OCI-LY1 (cell line): ENCODE measurements around the gene KIF21A.

Source experiments
- H2AFZ ChIP-seq: fragments of 200-600 bp; sonication (generic), shearing (Covaris generic); 2 replicates; pipeline ENCODE4 v1.6.0; 2014; ENCODE audit warnings: antibody characterized with exemption, mild to moderate bottlenecking, low read length
- H3F3A ChIP-seq: fragments of 200-600 bp; sonication (generic), shearing (Covaris generic); 2 replicates; pipeline ENCODE4 v1.6.0; 2014; ENCODE audit warnings: mild to moderate bottlenecking, antibody characterized with exemption, low read length, moderate library complexity; ENCODE audit not compliant: insufficient read depth
- H3K27ac ChIP-seq: fragments of 200-600 bp; sonication (generic); 2 replicates; pipeline ENCODE4 v1.5.1; 2014; ENCODE audit warnings: low read length, mixed run types, mild to moderate bottlenecking, low read depth; ENCODE audit not compliant: poor library complexity, severe bottlenecking
- H3K27me3 ChIP-seq: fragments of 200-600 bp; sonication (generic); 2 replicates; pipeline ENCODE4 v1.6.0; 2014; ENCODE audit warnings: antibody characterized with exemption, mild to moderate bottlenecking, low read length, moderate library complexity; ENCODE audit not compliant: insufficient read depth
- H3K36me3 ChIP-seq: fragments of 200-600 bp; sonication (generic); 2 replicates; pipeline ENCODE4 v1.6.1; 2014; ENCODE audit warnings: mild to moderate bottlenecking, antibody characterized with exemption, low read length, moderate library complexity, mixed read lengths; ENCODE audit not compliant: insufficient read depth
- H3K4me1 ChIP-seq: fragments of 200-600 bp; sonication (generic); 2 replicates; pipeline ENCODE4 v1.5.1; 2014; ENCODE audit warnings: mild to moderate bottlenecking, low read length, moderate library complexity; ENCODE audit not compliant: insufficient read depth, severe bottlenecking
- H3K4me2 ChIP-seq: fragments of 200-600 bp; sonication (generic), shearing (Covaris generic); 2 replicates; pipeline ENCODE4 v1.6.1; 2014; ENCODE audit warnings: low read length
- H3K4me3 ChIP-seq: fragments of 200-600 bp; sonication (generic); 2 replicates; pipeline ENCODE4 v1.5.1; 2014; ENCODE audit warnings: low read length, low read depth, mild to moderate bottlenecking, mixed read lengths; ENCODE audit not compliant: poor library complexity, severe bottlenecking
- H3K79me2 ChIP-seq: fragments of 200-600 bp; shearing (Covaris generic); 2 replicates; pipeline ENCODE4 v1.6.1; 2016; ENCODE audit warnings: mixed run types, low read length, mixed read lengths; ENCODE audit not compliant: insufficient read depth
- H3K9ac ChIP-seq: fragments of 200-600 bp; sonication (generic), shearing (Covaris generic); 2 replicates; pipeline ENCODE4 v1.6.1; 2014; ENCODE audit warnings: mild to moderate bottlenecking, low read length, mixed read lengths
- H3K9me2 ChIP-seq: fragments of 200-600 bp; sonication (generic), shearing (Covaris generic); 2 replicates; pipeline ENCODE4 v1.6.1; 2014; ENCODE audit warnings: low read depth, mild to moderate bottlenecking, low read length, mixed read lengths
- H3K9me3 ChIP-seq: fragments of 200-600 bp; shearing (Covaris generic); 2 replicates; pipeline ENCODE4 v1.6.1; 2014; ENCODE audit warnings: low read length, mixed read lengths
- H4K20me1 ChIP-seq: fragments of 200-600 bp; sonication (generic), shearing (Covaris generic); 2 replicates; pipeline ENCODE4 v1.6.0; 2016; ENCODE audit warnings: mild to moderate bottlenecking, low read length; ENCODE audit not compliant: insufficient read depth
- CTCF ChIP-seq: fragments of 200-600 bp; sonication (generic), shearing (Covaris generic); IDR thresholded peaks from 2 replicates; pipeline ENCODE4 v1.5.1; 2017; ENCODE audit warnings: mild to moderate bottlenecking, antibody characterized with exemption, low read length, moderate library complexity, mixed read lengths
- EZH2 ChIP-seq: fragments of 200-600 bp; sonication (generic), shearing (Covaris generic); IDR thresholded peaks from 2 replicates; pipeline ENCODE4 v1.8.0; 2017; ENCODE audit warnings: borderline replicate concordance, mixed run types, mild to moderate bottlenecking, antibody characterized with exemption, low read length, moderate library complexity, mixed read lengths

Gene KIF21A

DNA sequence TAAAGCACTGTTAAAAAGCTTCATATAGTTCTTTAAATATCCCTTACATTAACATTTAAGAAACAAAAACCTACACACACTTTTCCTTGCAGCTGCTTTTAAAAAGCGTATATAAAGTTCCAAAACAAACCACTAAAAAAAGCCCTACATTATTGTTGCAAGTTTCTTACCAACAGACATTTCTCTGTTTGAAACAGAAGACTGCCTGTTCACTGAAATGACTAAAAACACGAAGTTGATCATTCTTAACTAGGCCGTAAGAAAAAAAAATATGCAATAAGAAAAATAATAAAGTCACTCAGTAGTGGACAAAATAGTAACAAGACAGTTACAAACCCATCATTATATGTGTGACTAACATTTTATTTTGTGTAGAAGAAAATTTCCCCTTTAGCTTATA, 37.3 kb downstream of the KIF21A start:
- H3K27ac ChIP-seq: peak overlapping the region; percentile 72
- no peaks in the 10 kb centered on the region for H3F3A ChIP-seq
- H3K79me2 ChIP-seq: peaks cover 4% of the 10 kb centered on the region; the same call in 1 of the 2 replicates
- H3K4me2 ChIP-seq: peak overlapping the region; percentile 43; the same call in 1 of the 2 replicates
- H3K9me3 ChIP-seq: no peaks in the 10 kb centered on the region
- H4K20me1 ChIP-seq: no peaks in the 10 kb centered on the region
- H3K9me2 ChIP-seq: no peaks in the 10 kb centered on the region
- H3K4me1 ChIP-seq: peaks cover 48% of the 10 kb centered on the region
- H3K36me3 ChIP-seq: no peaks in the 10 kb centered on the region
- TF ChIP-seq CTCF (no peak), EZH2 (no peak)
- H3K4me3 ChIP-seq: no peak overlapping the region
- H3K27me3 ChIP-seq: no peaks in the 10 kb centered on the region
- no peak overlapping the region for H2AFZ ChIP-seq
- no peak overlapping the region for H3K9ac ChIP-seq

- Histone ChIP-seq H3K36me3 (no peaks in the 10 kb centered on the region), H3K27me3 (no peaks in the 10 kb centered on the region), H2AFZ (no peak overlapping the region), H3K27ac (peak overlapping the region; percentile 53), H3K9me2 (no peaks in the 10 kb centered on the region), H3K4me1 (peaks cover 48% of the 10 kb centered on the region), H3K79me2 (peaks cover 4% of the 10 kb centered on the region; the same call in 1 of the 2 replicates), H3K4me2 (no peak overlapping the region), H3K9me3 (no peaks in the 10 kb centered on the region), H3K4me3 (no peak overlapping the region), H4K20me1 (no peaks in the 10 kb centered on the region), H3F3A (no peaks in the 10 kb centered on the region), H3K9ac (no peak overlapping the region)
- no peak for TF ChIP-seq EZH2
- TF ChIP-seq CTCF: no peak
Observed at GRCh38 chr12:39404000-39404399, 38.9 kb downstream of the KIF21A start.

GRCh38 chr12:39403376-39403775, 39.5 kb downstream of the KIF21A start:
- TF ChIP-seq CTCF (no peak), EZH2 (no peak)
- Histone ChIP-seq H3K9ac (no peak overlapping the region), H3K36me3 (no peaks in the 10 kb centered on the region), H3K4me3 (no peak overlapping the region), H4K20me1 (no peaks in the 10 kb centered on the region), H3K9me2 (no peaks in the 10 kb centered on the region), H3K9me3 (no peaks in the 10 kb centered on the region), H3F3A (no peaks in the 10 kb centered on the region), H2AFZ (no peak overlapping the region), H3K4me2 (no peak overlapping the region), H3K27ac (peak overlapping the region; percentile 53), H3K27me3 (no peaks in the 10 kb centered on the region), H3K79me2 (peaks cover 4% of the 10 kb centered on the region; the same call in 1 of the 2 replicates), H3K4me1 (peaks cover 48% of the 10 kb centered on the region)
